LNCaP clone FGC (cell line): Measurements from ENCODE around the gene DCBLD1.

Experiments
- DNase-seq: peaks from one replicate; pipeline ENCODE4 v3.0.0-alpha.2; 2011; ENCODE audit warnings: low read depth
- H3K4me3 ChIP-seq: 2 replicates; pipeline ENCODE4 v1.5.1; 2011; ENCODE audit warnings: mild to moderate bottlenecking, low read depth, low read length, control low read depth
- CTCF ChIP-seq: IDR thresholded peaks from 2 replicates; pipeline ENCODE4 v1.5.1; 2012; ENCODE audit warnings: mild to moderate bottlenecking; ENCODE audit not compliant: control insufficient read depth, insufficient read depth; ENCODE audit errors: extremely low read depth

DCBLD1 gene

GRCh38 chr6:117547688-117548621 lies 65.5 kb downstream of the DCBLD1 start:
- DNase-seq: no peak
- TF ChIP-seq CTCF: no peak
- no peak overlapping the region for H3K4me3 ChIP-seq

DNA sequence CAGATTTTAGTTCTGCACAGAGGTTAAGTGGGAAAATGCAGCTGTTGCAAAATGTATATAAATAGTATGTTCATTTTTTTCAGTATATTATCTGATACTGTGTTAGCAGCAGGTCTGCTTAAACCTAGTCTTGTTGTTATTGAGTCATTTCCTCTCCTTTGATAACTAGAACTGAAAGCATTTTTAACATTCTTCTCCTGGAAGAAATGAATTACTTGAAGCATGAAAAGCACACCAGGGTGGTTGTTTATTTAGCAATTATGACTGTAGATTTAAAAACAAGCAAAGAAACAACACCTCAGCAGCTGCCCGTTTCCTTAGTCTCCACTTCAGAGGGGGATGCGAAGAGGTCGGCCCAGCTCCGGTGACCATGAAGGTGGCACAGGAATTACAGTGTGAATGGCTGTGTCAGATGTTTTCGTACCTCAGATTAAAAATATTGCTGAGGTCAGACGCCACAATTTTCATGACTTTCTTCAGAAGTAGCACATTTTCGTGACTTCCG lies 66.4 kb downstream of the DCBLD1 start:
- no peak overlapping the region for H3K4me3 ChIP-seq
- DNase-seq: no peak
- no peak for TF ChIP-seq CTCF

GRCh38 chr6:117549611-117550010 lies 67.1 kb downstream of the DCBLD1 start:
- no peak for DNase-seq
- TF ChIP-seq CTCF: no peak
- H3K4me3 ChIP-seq: no peak overlapping the region

GRCh38 chr6:117550078-117550600 lies 67.7 kb downstream of the DCBLD1 start:
- DNase-seq: no peak
- no peak overlapping the region for H3K4me3 ChIP-seq
- TF ChIP-seq CTCF: no peak

GRCh38 chr6:117550618-117551242 lies 68.3 kb downstream of the DCBLD1 start:
- no peak for TF ChIP-seq CTCF
- DNase-seq: no peak
- no peak overlapping the region for H3K4me3 ChIP-seq

GRCh38 chr6:117552618-117553017 lies 70.1 kb downstream of the DCBLD1 start:
- DNase-seq: no peak
- no peak overlapping the region for H3K4me3 ChIP-seq
- TF ChIP-seq CTCF: no peak
